GM21529 (cell line): ENCODE data around the gene KRT78.
"Not testable (repeated sequence)": the region's sequence is repeated elsewhere in the genome, so short reads cannot be mapped to it uniquely, and the experiment has no call there.

Source experiments
- ATAC-seq: cut with Tn5 transposase; IDR thresholded peaks from one replicate; pipeline ENCODE4 v1.9.1; 2021; ENCODE audit not compliant: unreplicated experiment

Gene KRT78

DNA sequence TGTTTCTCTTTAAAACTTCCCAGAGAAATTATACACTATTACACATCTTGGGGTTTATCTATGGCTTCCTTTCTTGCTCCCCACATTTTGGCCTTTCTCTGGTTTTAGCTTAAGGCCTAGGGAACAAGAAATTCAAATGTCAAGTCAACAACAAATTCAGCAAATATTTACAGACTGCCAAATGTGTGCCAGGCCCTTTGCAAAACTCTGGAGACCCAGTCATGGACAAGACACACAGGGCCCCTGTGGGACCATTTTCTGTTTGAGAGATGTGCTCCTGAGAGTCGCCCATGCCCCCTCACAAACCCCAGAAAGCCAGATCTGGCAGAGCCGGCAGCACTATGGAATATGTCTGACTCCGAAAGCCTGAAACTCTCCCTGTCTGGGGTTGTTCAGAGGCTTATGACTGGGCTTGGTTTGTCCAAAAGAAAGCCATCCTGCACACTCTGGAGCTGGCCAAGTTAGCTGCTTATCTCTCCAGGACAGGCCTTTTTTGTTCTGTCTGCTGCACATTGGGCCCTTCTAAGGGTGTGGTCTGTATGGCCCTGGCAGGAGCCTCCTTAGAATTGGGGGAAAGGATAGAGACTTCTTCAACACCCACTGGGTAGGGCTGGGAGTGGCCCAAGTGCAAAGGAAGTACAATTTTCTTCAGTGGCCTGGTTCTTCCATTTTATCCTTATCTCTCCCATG, 51.8 kb downstream of the KRT78 start:
- no peak for ATAC-seq

DNA sequence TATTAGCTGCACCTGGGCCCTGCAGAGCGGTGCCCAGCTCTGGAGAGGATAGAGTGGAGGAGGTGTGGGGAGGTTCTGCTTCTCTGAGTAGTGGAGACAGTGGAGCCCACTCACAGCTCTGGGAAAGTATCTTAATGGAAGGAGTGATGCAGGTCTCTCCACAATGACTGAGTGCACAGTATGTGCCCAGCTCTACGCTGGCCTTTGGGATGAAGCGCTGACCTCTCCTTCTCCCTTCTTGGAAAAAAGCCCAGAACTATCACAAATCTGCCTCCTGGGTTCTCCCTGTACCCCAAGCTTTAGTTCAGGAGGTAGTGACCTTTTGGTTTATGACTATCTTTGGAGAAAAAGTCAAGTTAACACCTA, 52.4 kb downstream of the KRT78 start:
- ATAC-seq = no peak

DNA sequence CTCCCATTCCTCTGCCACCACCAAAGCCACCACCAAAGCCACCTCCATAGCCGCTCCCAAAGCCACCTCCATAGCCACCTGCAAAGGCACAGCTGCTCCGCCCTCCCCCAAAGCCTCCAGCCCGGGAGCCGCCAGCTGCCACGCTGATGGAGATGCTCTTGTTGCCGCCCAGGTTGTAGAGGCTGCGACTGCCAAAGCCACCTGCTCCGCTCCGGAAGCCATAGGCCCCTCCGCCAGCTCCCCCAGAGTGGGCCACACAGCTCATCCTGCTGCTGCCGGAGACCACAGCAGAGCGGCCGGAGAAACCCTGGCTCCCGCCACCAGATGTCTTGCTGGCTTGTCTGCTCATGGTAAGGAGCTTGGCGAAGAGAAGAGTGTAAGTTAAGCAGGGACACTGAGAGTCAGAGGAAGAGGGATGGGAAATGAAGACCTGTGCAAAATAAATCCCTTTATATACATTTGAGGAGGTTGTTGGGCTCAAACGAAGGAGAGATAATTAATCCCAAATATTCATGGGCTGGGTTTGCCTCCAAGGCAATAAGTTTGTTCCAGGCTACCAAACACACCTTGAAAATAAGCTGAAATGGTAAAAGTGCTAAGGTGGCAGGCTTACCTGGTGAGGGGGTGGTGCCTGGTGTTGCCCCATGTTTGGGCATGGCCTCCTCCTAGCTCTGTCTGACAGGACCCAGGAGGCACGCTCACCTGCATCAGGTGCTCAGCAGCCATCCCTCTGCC, 52.9 kb downstream of the KRT78 start, which contains the start of gene KRT3:
TSS of gene KRT3 (minus strand) at position 424 of the 735 bp plus-strand sequence. CDS start at position 349, 75 bp downstream.
- no peak for ATAC-seq

DNA sequence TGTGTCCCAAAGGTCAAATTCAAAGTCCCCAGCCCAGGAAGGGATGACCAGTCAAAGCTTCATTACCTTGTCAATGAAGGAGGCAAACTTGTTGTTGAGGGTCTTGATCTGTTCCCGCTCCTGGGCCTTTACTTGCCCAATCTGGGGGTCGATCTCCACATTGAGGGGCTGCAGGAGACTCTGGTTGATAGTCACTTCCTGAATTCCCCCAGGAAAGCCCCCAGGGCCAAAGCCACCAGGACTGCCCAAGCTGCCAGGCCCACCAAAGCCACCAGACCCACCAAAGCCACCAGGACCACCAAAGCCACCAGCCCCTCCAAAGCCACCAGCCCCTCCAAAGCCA, 53.5 kb downstream of the KRT78 start:
- not testable (repeated sequence) for ATAC-seq

DNA sequence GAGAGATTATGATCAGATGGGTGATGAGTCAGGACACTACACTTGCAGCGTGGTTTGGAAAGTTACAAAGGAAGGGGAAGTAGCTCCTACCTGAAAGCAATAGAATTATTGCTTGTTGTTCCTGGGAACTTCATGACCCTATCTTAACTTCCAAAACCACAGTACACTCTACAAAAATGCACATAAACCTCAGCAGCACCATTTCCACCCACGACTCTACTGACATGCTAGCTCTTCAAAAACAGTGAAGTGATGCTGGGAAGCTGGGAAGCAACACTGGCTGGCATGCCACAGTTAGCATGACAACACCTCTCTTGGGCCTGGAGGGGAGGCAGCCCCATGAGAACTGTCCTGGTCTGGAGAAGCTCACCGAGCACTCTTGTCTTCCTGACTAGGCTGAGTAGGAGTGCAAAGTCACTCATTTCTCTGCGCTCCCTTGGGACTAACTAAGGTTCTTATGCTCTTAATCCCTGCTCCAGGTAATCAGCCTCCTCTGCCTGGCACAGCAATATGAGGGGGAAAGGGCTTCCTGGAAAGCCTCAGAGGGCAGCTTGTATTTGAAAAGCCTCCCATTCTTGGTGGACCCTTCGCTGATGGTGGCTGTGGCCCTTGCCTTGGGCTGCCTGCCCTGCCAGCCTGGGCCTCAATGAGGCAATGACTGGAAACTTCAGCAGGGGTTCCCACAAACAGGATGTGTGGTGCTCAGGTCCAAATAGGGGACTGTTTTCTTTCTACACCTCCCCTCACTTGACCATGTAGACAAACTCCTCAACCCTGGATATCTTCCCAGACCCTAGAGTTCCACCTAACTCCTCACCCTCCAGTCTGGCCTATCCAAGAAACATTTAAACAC, 54.1 kb downstream of the KRT78 start:
- ATAC-seq = no peak

DNA sequence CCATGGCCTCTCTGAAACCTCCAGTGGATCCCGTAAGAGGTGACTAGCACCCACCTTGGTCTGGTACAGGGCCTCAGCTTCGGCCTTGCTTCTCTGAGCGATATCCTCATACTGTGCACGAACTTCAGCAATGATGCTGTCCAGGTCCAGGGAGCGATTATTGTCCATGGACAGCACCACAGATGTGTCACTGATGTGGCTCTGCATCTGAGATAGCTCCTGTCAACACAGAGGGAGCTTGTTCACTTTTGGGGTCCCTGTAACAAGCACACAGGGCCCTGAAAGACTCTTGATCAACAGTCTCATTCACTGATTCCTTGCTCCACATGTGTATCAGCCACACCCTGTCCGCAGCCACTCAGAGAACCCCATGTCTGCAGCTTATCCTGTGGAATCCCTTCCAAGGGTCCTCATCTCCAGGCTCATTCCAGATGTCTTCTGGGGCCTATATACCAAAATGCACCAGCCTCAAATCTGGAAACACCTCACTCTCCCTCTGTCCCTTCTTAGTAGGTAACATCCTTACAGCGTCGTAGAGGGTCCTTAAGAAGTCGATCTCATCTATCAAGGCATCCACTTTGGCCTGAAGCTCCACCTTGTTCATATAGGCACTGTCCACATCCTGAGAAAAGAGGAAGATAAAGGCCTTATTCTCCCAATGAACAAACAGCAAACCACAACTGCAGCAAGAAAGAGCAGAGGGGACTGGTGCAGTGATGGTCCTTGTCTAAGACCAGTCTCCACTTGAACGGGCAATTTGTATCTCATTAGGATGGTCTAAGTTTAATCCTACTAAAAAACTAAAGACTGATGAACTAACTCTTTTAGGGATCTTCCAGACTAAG, 56.4 kb downstream of the KRT78 start:
- ATAC-seq = no peak

DNA sequence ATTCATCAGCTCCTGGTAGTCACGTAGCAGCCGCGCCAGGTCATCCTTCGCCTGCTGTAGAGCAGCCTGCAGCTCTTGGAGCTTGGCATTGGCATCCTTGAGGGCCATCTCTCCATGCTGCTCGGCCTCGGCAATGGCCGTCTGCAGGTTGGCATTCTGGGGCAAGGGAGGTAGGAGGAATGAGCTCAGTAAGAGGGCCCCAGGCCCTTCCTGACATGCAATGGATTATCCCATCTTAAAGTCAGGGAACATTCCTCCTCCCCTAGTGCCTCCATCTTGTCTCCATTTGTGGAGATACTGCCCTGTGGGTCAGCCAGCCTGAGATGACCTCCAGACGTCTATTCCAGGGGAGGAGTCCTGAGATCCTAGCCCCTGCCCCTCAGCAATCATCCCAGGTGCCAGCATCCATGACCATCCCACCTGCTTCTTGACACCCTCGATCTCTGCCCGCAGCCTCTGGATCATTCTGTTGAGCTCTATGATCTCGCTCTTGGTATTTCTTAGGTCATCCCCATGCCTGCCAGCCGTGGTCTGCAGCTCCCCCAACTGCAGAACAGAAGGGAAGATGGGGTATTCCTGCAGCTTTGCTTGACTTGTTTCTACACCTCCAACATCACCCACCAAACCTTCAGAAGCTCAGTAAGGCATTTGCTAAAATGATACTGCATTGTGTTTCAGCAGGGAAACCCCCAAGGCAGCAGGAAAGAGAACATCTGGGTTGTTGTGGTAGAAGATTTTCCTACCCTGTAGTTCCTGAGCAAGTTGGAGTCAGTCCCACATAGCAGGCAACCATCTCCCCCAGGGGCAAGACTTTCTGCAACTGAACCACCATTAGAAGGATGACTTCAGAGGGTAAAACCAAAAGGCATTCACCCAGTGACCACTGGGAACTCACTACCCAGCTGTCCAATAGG, 57.3 kb downstream of the KRT78 start:
- no peak for ATAC-seq

DNA sequence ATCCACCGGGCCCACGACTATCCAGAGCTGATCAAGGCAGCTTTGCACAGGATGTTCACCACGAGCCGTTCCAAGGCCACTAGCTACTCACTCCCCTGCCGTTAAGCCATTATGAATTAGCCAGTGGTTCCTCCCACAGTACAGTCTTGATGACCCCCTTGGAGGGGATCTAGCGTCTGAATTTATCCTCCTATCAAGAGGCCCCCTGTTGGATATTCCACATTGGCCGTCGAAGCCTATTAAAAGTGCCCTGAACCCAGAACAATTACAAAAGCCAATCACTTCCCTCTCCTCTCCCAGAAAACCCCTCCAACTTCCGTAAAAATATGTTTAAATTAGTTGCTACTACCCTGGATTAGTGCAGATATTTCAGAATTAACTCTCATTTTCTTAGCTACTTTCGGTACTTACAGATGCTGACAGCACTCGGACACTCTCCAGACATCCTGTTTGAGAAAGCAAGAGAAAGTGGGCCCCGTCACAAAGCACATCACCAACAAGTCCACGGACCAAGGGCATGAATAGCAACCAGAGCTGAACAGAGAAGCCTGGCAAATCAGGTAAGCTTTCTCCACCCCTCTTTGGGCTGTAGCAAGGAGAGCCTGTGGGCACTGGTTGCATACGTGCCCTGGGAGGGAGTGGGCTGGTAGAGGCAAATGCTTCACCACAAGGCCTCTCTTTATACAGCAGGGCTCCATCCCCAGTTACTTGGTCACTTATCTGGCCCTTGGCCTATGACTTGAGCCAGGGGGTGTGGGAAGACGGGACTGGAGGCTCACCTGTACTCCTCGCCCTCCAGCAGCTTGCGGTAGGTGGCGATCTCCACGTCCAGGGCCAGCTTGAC, 58.1 kb downstream of the KRT78 start:
- no peak for ATAC-seq

DNA sequence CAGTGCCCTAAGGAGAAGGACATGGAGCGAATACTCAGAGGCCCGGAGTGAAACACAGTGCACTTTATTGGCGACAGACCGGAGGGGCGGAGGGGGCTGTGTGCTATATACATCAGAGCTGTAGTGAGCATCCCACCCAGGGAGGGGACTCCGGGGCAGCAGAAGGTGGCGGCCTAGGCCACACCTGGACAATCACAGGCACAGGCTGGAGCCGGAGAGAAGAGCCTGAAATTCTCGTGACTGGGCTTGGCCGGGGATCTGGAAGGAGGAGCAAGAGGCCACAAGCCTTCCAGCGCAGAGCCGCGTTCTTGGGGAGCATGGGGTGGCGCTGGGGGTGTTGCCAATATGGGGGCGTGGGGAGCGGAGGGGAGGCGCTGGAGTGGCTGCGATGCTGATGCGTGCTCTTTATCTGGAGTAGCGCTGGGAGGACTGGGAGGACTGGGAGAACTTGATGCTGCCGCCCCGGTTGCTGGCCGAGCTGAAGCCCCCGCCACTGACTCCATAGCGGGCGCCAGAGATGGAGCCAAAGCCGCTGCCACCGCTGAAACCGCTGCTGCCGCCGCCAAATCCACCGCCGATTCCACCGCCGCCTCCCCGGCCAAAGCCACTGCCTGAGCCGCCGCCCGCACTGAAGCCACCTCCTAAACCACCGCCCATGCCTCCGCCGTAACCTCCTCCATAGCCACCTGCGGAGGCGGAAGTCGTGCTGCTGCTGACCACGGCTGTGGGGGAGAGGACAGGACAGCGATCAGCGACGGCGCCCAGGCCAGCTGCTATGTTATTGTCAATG, 59.0 kb downstream of the KRT78 start:
- no peak for ATAC-seq

DNA sequence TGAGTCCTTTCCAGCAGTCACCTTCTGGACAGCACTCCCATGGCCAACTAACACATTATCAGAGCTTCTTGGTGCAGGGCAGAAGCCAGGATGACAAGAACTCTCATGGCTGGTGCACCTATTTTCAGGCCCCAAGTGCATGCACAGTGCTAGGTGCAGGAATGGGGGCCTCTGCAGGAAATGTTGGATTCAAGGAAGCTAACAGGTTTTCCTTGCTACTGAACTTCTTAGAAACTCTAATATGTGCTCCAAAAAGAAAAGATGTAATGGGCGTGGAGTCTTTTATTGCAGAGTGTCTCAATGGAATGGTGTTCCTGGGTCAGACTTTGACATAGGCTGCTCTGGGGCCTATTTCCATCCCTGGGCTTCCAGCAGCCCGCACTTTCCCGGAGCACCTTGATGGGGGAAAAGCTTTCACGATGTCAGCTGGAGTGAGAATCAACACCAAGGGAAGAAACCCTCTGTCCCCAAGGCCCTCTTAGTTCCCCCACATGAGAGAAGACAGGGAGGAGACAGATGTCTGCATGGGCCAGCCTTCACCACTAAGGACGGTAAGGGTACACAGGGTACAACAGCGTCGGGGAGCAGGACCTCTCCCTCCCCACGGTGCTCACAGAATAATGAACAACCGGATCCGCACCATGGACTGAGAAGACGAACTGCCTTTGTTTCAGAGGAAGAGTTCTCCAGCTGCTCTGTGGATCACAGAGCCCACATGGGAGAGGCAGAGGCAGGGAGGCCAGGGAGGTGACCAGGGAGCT, 59.7 kb downstream of the KRT78 start:
- ATAC-seq = no peak

DNA sequence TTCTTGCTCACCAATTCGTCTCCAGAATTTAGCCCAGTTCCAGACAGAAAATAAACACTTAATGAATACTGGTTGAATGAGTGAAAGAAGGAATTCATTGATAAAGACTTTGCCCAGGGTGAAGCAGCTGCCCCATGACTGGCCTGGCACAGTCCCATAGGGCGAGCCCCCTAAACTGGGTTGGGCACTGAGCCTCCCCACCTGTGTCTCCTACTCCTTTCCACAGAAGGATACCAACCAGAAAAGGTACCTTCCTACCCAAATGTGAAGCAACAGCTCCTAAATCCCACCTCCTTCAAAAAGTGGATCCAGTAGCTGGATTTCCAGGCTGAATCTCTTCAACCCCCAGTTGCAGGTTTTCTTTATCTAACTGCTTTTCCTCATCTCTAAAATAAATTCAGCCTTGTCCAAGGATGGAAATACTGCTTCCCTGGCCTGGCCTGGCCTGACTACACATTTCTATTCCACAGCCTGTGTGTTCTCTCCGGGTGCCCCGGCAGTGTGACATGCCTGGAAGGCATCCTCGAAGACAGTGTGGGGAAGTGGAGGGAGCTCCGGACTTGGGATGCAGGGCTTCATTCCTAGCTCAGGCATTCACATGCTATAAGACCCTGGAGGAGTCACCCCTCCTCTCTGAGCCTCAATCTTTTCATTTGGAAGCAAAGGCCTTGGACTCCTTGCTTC, 60.5 kb downstream of the KRT78 start:
- no peak for ATAC-seq
